T-cell (primary cell): Measurements from ENCODE around the gene TTC39C. TPM values are rescaled to one million over a fixed set of nuclear protein-coding genes. Genes with fewer than 3 reads are reported as not detected.
A peak's percentile ranks its signal among the peaks of the same experiment; 100 is the strongest.

Experiments
- ATAC-seq, 4 experiments: fragments of 200-7000 bp in 3 of 4; fragments of 150-1000 bp in 1 of 4; cut with Tn5 transposase; replicated peaks in 1 of 4; 1 replicate in 3 of 4; 2 replicates in 1 of 4; pipeline ENCODE4 v1.10.0; 2021; ENCODE audit warnings: moderate library complexity in 3 of 4, mild to moderate bottlenecking in 2 of 4, moderate number of reproducible peaks in 1 of 4
- CTCF ChIA-PET, 2 donors: fragments of 300-600 bp; sonication (Branson Sonifier 250); formaldehyde crosslinking; loops; one replicate each; lab custom pipeline; 2022; ENCODE audit warnings: antibody characterized with exemption in 2 of 2; lab: Charles Lee
- POLR2A ChIA-PET, 2 donors: fragments of 300-600 bp; sonication (Branson Sonifier 250); formaldehyde crosslinking; loops; one replicate each; lab custom pipeline; 2022; ENCODE audit warnings: antibody characterized with exemption in 2 of 2; lab: Charles Lee
- DNase-seq, 35 experiments: peaks; one replicate each; pipeline versions ENCODE4 v3.0.0 to v3.0.0-alpha.2; 2013 to 2023
- H3K27ac ChIP-seq: one replicate; pipeline ENCODE4 v1.5.1; 2013; ENCODE audit warnings: low read length
- H3K27me3 ChIP-seq, 2 experiments: replicated peaks in 1 of 2; 1 replicate in 1 of 2; 2 replicates in 1 of 2; pipeline versions ENCODE4 v1.6.1 to v1.7.0; 2013; ENCODE audit warnings: low read length in 1 of 2, mixed read lengths in 1 of 2; ENCODE audit not compliant: control insufficient read depth in 2 of 2, insufficient read depth in 2 of 2; ENCODE audit errors: extremely low read depth in 1 of 2
- H3K36me3 ChIP-seq, 2 donors: 1 replicate in 1 of 2; 2 replicates in 1 of 2; pipeline versions ENCODE4 v1.6.1 to v1.7.0; 2013; ENCODE audit warnings: low read length in 1 of 2; ENCODE audit not compliant: control insufficient read depth in 2 of 2, insufficient read depth in 1 of 2; ENCODE audit errors: extremely low read depth in 1 of 2
- H3K4me1 ChIP-seq, 2 experiments: 1 replicate in 1 of 2; 2 replicates in 1 of 2; pipeline versions ENCODE4 v1.6.1 to v1.7.0; 2013; ENCODE audit warnings: low read length in 2 of 2, mixed read lengths in 1 of 2; ENCODE audit not compliant: insufficient read depth in 2 of 2, control insufficient read depth in 1 of 2; ENCODE audit errors: extremely low read depth in 1 of 2
- H3K4me3 ChIP-seq, 2 donors: 1 replicate in 1 of 2; 2 replicates in 1 of 2; pipeline versions ENCODE4 v1.5.1 to v1.7.0; 2013; ENCODE audit warnings: mild to moderate bottlenecking in 2 of 2, low read length in 1 of 2, moderate library complexity in 1 of 2; ENCODE audit not compliant: control insufficient read depth in 1 of 2; ENCODE audit errors: extremely low read depth in 1 of 2
- H3K9me3 ChIP-seq: 2 replicates; pipeline ENCODE4 v1.7.0; 2013
- H3K27ac Mint-ChIP-seq, 2 donors: one replicate each; pipeline ENCODE4 v1.8.0; 2020 to 2021; ENCODE audit warnings: mild to moderate bottlenecking in 2 of 2, mixed read lengths in 2 of 2
- H3K27me3 Mint-ChIP-seq, 2 donors: one replicate each; pipeline ENCODE4 v1.8.0; 2021 to 2022; ENCODE audit warnings: mixed read lengths in 2 of 2
- H3K36me3 Mint-ChIP-seq: one replicate; pipeline ENCODE4 v1.8.0; 2021; ENCODE audit warnings: mixed read lengths
- H3K4me1 Mint-ChIP-seq, 3 donors: one replicate each; pipeline ENCODE4 v1.8.0; 2020 to 2022; ENCODE audit warnings: mixed read lengths in 3 of 3, mild to moderate bottlenecking in 1 of 3
- H3K4me3 Mint-ChIP-seq, 3 donors: one replicate each; pipeline ENCODE4 v1.8.0; 2020 to 2022; ENCODE audit warnings: mild to moderate bottlenecking in 3 of 3, mixed read lengths in 3 of 3, moderate library complexity in 3 of 3
- H3K9me3 Mint-ChIP-seq, 3 donors: one replicate each; pipeline ENCODE4 v1.8.0; 2020 to 2022; ENCODE audit warnings: mixed read lengths in 3 of 3
- WGBS: methylation state at CpG from one replicate; pipeline ENCODE4 v1.1.5; 2013; ENCODE audit warnings: missing lambda C conversion rate; ENCODE audit not compliant: insufficient coverage; 5-methylcytosine and 5-hydroxymethylcytosine counted together
- total RNA-seq, 35 experiments: library from RNA in 6 of 35; stranded (reverse) in 6 of 35; fragments of 120-200 nt in 1 of 35; gene quantifications; one replicate each; pipeline versions ENCODE4 v1.2.1 to v1.2.4 and lab custom pipeline; 2013 to 2026

The TTC39C gene
- total RNA-seq, 5 donors from 2014 or later (not counting 1 experiment from before 2014, with no cell fraction given): 123 to 151 (median 136) TPM

GRCh38 chr18:24112874-24113615, 98.5 kb downstream of the TTC39C start:
- peak overlapping the region; percentile 59 to 74 for H3K27ac Mint-ChIP-seq
- WGBS: 85% methylated on average over 14 of the region's 15 CpGs
- H3K36me3 ChIP-seq: peaks cover 4 to 52% of the 10 kb centered on the region in 2 donors

GRCh38 chr18:24114924-24115549, 100.5 kb downstream of the TTC39C start:
- ATAC-seq (no peak), DNase-seq (peak in 1 of 35 experiments; percentile 19)
- peaks cover 59% of the 10 kb centered on the region for H3K36me3 Mint-ChIP-seq
- WGBS: 100% methylated on average over 1 of the region's 4 CpGs
- no peak overlapping the region for H3K4me3 Mint-ChIP-seq
- Histone ChIP-seq H3K4me3 (no peak overlapping the region), H3K27me3 (no peaks in the 10 kb centered on the region), H3K4me1 (peaks cover 4 to 8% of the 10 kb centered on the region in 2 experiments), H3K9me3 (no peaks in the 10 kb centered on the region), H3K36me3 (peaks cover 4 to 56% of the 10 kb centered on the region in 2 donors), H3K27ac (peak overlapping the region; percentile 12)
- no peaks in the 10 kb centered on the region for H3K27me3 Mint-ChIP-seq
- ChIA-PET POLR2A (interaction anchor here in 1 of 2 donors (0.5 kb wide), 1 partner anchor 94 kb away, joined by 3 read pairs; no protein-coding TSS in a partner anchor), CTCF (interaction anchor here (0.5 to 1.6 kb wide), 5 partner anchors 10 to 772 kb away, joined by 3 read pairs; no protein-coding TSS in a partner anchor)
- H3K9me3 Mint-ChIP-seq: no peaks in the 10 kb centered on the region
- peak overlapping the region; percentile 79 to 84 for H3K27ac Mint-ChIP-seq
- H3K4me1 Mint-ChIP-seq: peaks cover 41 to 48% (median 46%) of the 10 kb centered on the region in 3 donors

More at GRCh38 chr18:24112874-24113615, 98.5 kb downstream of the TTC39C start:
- H3K27me3 ChIP-seq: no peaks in the 10 kb centered on the region
- DNase-seq: no peak
- no peak overlapping the region for H3K27ac ChIP-seq
- H3K4me3 Mint-ChIP-seq: no peak overlapping the region
- POLR2A ChIA-PET: no interaction called here
- H3K4me1 ChIP-seq: peaks cover 2 to 5% of the 10 kb centered on the region in 2 experiments
- no peak overlapping the region for H3K4me3 ChIP-seq
- H3K9me3 Mint-ChIP-seq: no peaks in the 10 kb centered on the region
- no peaks in the 10 kb centered on the region for H3K9me3 ChIP-seq
- no peak for ATAC-seq
- H3K4me1 Mint-ChIP-seq: peaks cover 35 to 41% (median 40%) of the 10 kb centered on the region in 3 donors
- H3K36me3 Mint-ChIP-seq: peaks cover 46% of the 10 kb centered on the region
- CTCF ChIA-PET: interaction anchor here in 1 of 2 donors (1.6 kb wide), 1 partner anchor 9 kb away, joined by 3 read pairs; no protein-coding TSS in a partner anchor
- H3K27me3 Mint-ChIP-seq: no peaks in the 10 kb centered on the region

GRCh38 chr18:24115628-24116027, 101.1 kb downstream of the TTC39C start:
- Histone ChIP-seq H3K4me3 (no peak overlapping the region), H3K27me3 (no peaks in the 10 kb centered on the region), H3K9me3 (no peaks in the 10 kb centered on the region), H3K36me3 (peaks cover 4 to 62% of the 10 kb centered on the region in 2 donors), H3K4me1 (peaks cover 4 to 8% of the 10 kb centered on the region in 2 experiments), H3K27ac (peak overlapping the region; percentile 12)
- Mint-ChIP-seq H3K27ac (peak overlapping the region; percentile 79 to 84), H3K27me3 (no peaks in the 10 kb centered on the region), H3K4me3 (no peak overlapping the region), H3K36me3 (peaks cover 62% of the 10 kb centered on the region), H3K4me1 (peaks cover 41 to 46% (median 46%) of the 10 kb centered on the region in 3 donors), H3K9me3 (no peaks in the 10 kb centered on the region)
- ChIA-PET POLR2A (no interaction called here), CTCF (interaction anchor here in 1 of 2 donors (0.5 to 1.2 kb wide), 3 partner anchors 16 to 772 kb away, joined by 3 read pairs; no protein-coding TSS in a partner anchor)
- ATAC-seq: peak in 1 of 4 experiments; percentile 58
- no CpG with 5 or more reads among the region's 2 CpGs for WGBS
- no peak for DNase-seq

- POLR2A ChIA-PET: interaction anchor here in 1 of 2 donors (0.5 kb wide), 1 partner anchor 22 kb away, joined by 3 read pairs; no protein-coding TSS in a partner anchor
- Histone ChIP-seq H3K27ac (peak overlapping the region; percentile 22), H3K36me3 (peaks cover 18 to 69% of the 10 kb centered on the region in 2 donors), H3K4me3 (no peak overlapping the region), H3K4me1 (peaks cover 3 to 4% of the 10 kb centered on the region in 2 experiments), H3K27me3 (no peaks in the 10 kb centered on the region), H3K9me3 (no peaks in the 10 kb centered on the region)
- H3K27ac Mint-ChIP-seq: peak overlapping the region; percentile 17 to 68
- 100% methylated on average over 1 of the region's 8 CpGs for WGBS
- H3K27me3 Mint-ChIP-seq: no peaks in the 10 kb centered on the region
- no peaks in the 10 kb centered on the region for H3K9me3 Mint-ChIP-seq
- CTCF ChIA-PET: interaction anchor here (0.5 to 1.7 kb wide), 10 partner anchors 20 to 1087 kb away, joined by 3 to 6 read pairs (median 4); partner anchors contain the start of gene CABYR (in 1 of the 2)
- ATAC-seq: peak; percentile 75 to 86 (median 82)
- peak; percentile 53 to 93 (median 72) for DNase-seq
- H3K36me3 Mint-ChIP-seq: peaks cover 61% of the 10 kb centered on the region
- H3K4me1 Mint-ChIP-seq: peaks cover 24 to 30% (median 27%) of the 10 kb centered on the region in 3 donors
- no peak overlapping the region for H3K4me3 Mint-ChIP-seq
Observed at GRCh38 chr18:24118750-24119577, 104.4 kb downstream of the TTC39C start.

- H3K27ac ChIP-seq: no peak overlapping the region
- Mint-ChIP-seq H3K9me3 (no peaks in the 10 kb centered on the region), H3K4me1 (peaks cover 6 to 16% (median 10%) of the 10 kb centered on the region in 3 donors), H3K36me3 (peaks cover 53% of the 10 kb centered on the region), H3K27ac (no peak overlapping the region), H3K27me3 (no peaks in the 10 kb centered on the region), H3K4me3 (no peak overlapping the region)
- CTCF ChIA-PET: interaction anchor here in 1 of 2 donors (1.7 kb wide), 1 partner anchor 18 kb away, joined by 6 read pairs; the partner anchor contains the start of gene CABYR
- WGBS: no CpG with 5 or more reads among the region's 4 CpGs
- peaks cover 3% of the 10 kb centered on the region in 2 experiments for H3K4me1 ChIP-seq
- POLR2A ChIA-PET: no interaction called here
- H3K36me3 ChIP-seq: peaks cover 14 to 72% of the 10 kb centered on the region in 2 donors
- H3K4me3 ChIP-seq: no peak overlapping the region
- H3K9me3 ChIP-seq: no peaks in the 10 kb centered on the region
- ATAC-seq: no peak
- H3K27me3 ChIP-seq: no peaks in the 10 kb centered on the region
- DNase-seq: no peak
Observed at GRCh38 chr18:24120676-24121075, 106.1 kb downstream of the TTC39C start.
